Esophagus muscularis mucosa (tissue), 4 donors: ENCODE data around the gene TAPT1. TPM values are rescaled to one million over a fixed set of nuclear protein-coding genes. Genes with fewer than 3 reads are reported as not detected.

Experiments
- DNase-seq: peaks from one replicate; pipeline ENCODE4 v3.0.0-alpha.2; 2017; ENCODE audit errors: extremely low spot score
- H3K27ac ChIP-seq, 4 donors: fragments of 200-600 bp; sonication (generic); replicated peaks in 1 of 4; 1 replicate in 3 of 4; 2 replicates in 1 of 4; pipeline ENCODE4 v1.5.1; 2016 to 2019; ENCODE audit warnings: mild to moderate bottlenecking in 1 of 4
- H3K27me3 ChIP-seq, 4 donors: fragments of 200-600 bp; sonication (generic); one replicate each; pipeline versions ENCODE4 v1.5.1 to v1.6.0; 2016 to 2019
- H3K36me3 ChIP-seq, 4 donors: fragments of 200-600 bp; sonication (generic); one replicate each; pipeline ENCODE4 v1.5.1; 2016 to 2019
- H3K4me1 ChIP-seq, 4 donors: fragments of 200-600 bp; sonication (generic); one replicate each; pipeline ENCODE4 v1.5.1; 2016 to 2019
- H3K4me3 ChIP-seq, 4 donors: fragments of 200-600 bp; sonication (generic); 1 replicate in 2 of 4; 2 replicates in 2 of 4; pipeline ENCODE4 v1.5.1; 2016 to 2019; ENCODE audit warnings: mild to moderate bottlenecking in 4 of 4, moderate library complexity in 1 of 4
- H3K9me3 ChIP-seq, 4 donors: fragments of 200-600 bp; sonication (generic); 1 replicate in 3 of 4; 2 replicates in 1 of 4; pipeline ENCODE4 v1.5.1; 2016 to 2019
- EP300 ChIP-seq: sonication (generic); formaldehyde crosslinking; IDR thresholded peaks from one replicate; pipeline ENCODE4 v1.6.1; 2017; ENCODE audit warnings: antibody characterized with exemption
- POLR2A ChIP-seq: fragments of 450-650 bp; IDR thresholded peaks from one replicate; pipeline ENCODE4 v1.6.1; 2017; ENCODE audit warnings: antibody characterized with exemption, moderate library complexity, mild to moderate bottlenecking, low read depth
- POLR2AphosphoS5 ChIP-seq, 2 donors: sonication (generic); formaldehyde crosslinking; IDR thresholded peaks; one replicate each; pipeline ENCODE4 v1.6.1; 2017; ENCODE audit warnings: antibody characterized with exemption in 2 of 2
- WGBS: methylation state at CpG from one replicate; pipeline ENCODE4 v1.1.5; 2018; 5-methylcytosine and 5-hydroxymethylcytosine counted together
- intact Hi-C: fragments of 100-400 bp; cut with DNase I; formaldehyde crosslinking; loops from one replicate; pipeline ENCODE4 v1.15.1; 2023
- total RNA-seq, 4 donors: library from RNA; depleted of rRNA; stranded (reverse); fragments of >200 nt; gene quantifications; one replicate each; pipeline versions ENCODE4 v1.1.0 to v1.2.1, GENCODE V29; 2016
- TF ChIP-seq, protein P1 (sequence below), 3 experiments: fragments of 200-600 bp in 2 of 3; fragments of 450-650 bp in 1 of 3; sonication (generic) in 2 of 3; IDR thresholded peaks; one replicate each; pipeline ENCODE4 v1.5.1; 2017 to 2019; ENCODE audit warnings: antibody characterized with exemption in 3 of 3, mild to moderate bottlenecking in 2 of 3, moderate library complexity in 1 of 3

Gene TAPT1
- total RNA-seq, 4 donors from 2014 or later = 18.1 to 27.4 (median 21.6) TPM

DNA sequence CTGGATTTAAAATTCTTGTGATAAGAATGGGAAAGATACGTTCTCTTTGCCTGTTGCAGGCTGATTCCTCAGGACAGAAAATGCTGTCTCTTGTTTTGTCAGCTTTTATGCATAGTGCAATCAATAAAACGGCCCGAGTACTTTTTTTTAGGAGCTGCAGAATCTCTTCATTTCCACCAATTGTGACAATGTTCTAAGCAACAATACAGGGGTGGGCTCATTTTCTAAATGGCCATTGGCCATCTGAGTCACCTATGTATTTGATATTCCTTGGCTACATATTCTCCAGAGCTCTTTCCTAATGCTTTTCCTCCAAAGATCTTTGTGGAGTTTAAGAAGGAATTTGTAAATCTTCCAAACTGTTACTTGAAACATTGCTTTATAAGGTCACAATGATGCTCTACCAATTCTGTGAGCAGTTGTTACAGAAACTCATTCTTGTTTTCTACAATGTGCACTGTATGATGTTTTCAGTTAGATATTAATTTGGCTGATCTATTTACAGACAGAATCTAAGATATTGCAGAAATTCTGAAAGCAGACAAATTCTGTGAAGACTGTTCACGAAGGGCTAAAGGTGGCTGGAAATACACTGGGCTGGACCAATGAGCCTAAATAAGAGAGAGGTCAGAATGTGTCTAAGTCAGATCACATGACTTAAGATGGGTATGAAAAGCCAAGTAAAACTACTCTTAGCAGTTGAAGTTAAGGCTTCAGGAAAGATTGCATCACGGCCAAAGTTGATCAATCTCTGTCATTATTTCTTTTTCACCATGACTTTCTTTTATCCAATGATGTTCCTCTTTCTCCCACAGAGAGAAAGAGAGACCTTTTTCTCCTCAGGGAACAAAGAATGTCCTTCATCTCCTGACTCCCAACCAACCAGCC is 33.4 kb downstream of the TAPT1 start:
- H3K27ac ChIP-seq = peak overlapping the region in 2 of 4 donors; percentile 26 to 37
- peaks cover 11 to 35% (median 27%) of the 10 kb centered on the region in 4 donors for H3K36me3 ChIP-seq
- intact Hi-C loops = no loop called here
- no peak for DNase-seq
- no peak overlapping the region for H3K4me3 ChIP-seq
- H3K27me3 ChIP-seq = no peaks in the 10 kb centered on the region
- WGBS = 49% methylated on average over 5 of the region's 5 CpGs
- TF ChIP-seq POLR2A (no peak), EP300 (no peak)
- TF ChIP-seq, protein P1, sequence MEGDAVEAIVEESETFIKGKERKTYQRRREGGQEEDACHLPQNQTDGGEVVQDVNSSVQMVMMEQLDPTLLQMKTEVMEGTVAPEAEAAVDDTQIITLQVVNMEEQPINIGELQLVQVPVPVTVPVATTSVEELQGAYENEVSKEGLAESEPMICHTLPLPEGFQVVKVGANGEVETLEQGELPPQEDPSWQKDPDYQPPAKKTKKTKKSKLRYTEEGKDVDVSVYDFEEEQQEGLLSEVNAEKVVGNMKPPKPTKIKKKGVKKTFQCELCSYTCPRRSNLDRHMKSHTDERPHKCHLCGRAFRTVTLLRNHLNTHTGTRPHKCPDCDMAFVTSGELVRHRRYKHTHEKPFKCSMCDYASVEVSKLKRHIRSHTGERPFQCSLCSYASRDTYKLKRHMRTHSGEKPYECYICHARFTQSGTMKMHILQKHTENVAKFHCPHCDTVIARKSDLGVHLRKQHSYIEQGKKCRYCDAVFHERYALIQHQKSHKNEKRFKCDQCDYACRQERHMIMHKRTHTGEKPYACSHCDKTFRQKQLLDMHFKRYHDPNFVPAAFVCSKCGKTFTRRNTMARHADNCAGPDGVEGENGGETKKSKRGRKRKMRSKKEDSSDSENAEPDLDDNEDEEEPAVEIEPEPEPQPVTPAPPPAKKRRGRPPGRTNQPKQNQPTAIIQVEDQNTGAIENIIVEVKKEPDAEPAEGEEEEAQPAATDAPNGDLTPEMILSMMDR (IDR thresholded peaks at IDR 0.05) = no peak
- H3K4me1 ChIP-seq = peaks cover 34 to 49% (median 47%) of the 10 kb centered on the region in 4 donors
- H3K9me3 ChIP-seq = no peaks in the 10 kb centered on the region

DNA sequence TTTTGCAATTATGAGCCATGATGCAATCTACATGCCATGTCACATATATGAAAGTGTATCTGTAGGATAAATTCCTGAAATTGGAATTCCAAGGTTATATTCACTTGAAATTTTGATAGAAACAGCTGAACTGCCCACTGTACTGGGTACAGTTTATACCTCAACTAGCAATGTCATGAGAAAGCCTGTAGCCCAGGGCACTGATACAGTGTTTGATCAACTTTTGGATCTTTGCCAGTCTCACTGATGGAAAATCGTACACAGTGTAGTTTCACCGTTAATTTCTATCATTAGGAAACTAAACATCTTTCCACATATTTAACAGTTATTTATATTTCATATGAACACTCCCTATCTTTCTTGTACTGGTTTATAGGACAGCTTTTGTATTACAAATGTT is 34.2 kb downstream of the TAPT1 start:
- no peak overlapping the region for H3K27ac ChIP-seq
- peaks cover 29 to 42% (median 39%) of the 10 kb centered on the region in 4 donors for H3K4me1 ChIP-seq
- no peak overlapping the region for H3K4me3 ChIP-seq
- no peak for DNase-seq
- 33% methylated on average over 2 of the region's 2 CpGs for WGBS
- intact Hi-C loops = no loop called here
- peaks cover 11 to 43% (median 31%) of the 10 kb centered on the region in 4 donors for H3K36me3 ChIP-seq
- TF ChIP-seq EP300 = no peak
- no peak for TF ChIP-seq POLR2A
- TF ChIP-seq, protein P1 (IDR thresholded peaks at IDR 0.05) = no peak
- no peak for TF ChIP-seq POLR2AphosphoS5 (IDR thresholded peaks at IDR 0.05)
- no peaks in the 10 kb centered on the region for H3K27me3 ChIP-seq
- H3K9me3 ChIP-seq = no peaks in the 10 kb centered on the region

DNA sequence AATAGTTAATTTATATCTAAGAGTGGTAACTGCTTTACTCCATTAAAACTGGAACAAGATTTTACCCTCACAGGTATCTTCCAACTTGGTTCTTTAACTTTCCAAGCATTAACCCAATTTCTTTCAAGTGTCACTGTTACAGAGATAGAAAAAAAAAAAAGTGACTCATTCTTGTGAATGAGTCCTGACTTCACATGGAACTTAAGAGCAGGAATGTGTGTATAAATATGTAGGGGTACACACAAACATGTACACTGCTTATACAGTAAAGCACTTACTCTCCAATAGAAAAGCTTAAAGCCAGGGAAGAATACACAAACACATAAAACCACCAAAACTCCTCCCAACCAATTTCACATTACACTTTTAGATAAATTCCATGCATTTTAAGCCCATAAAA is 38.8 kb downstream of the TAPT1 start:
- H3K4me3 ChIP-seq = no peak overlapping the region
- DNase-seq = no peak
- H3K9me3 ChIP-seq = no peaks in the 10 kb centered on the region
- H3K4me1 ChIP-seq = peaks cover 3 to 9% (median 7%) of the 10 kb centered on the region in 4 donors
- no peak for TF ChIP-seq EP300
- no peak for TF ChIP-seq POLR2AphosphoS5 (IDR thresholded peaks at IDR 0.05)
- no peak for TF ChIP-seq POLR2A
- TF ChIP-seq, protein P1 (IDR thresholded peaks at IDR 0.05) = no peak
- no peak overlapping the region for H3K27ac ChIP-seq
- H3K27me3 ChIP-seq = no peaks in the 10 kb centered on the region
- H3K36me3 ChIP-seq = peaks cover 16 to 72% (median 51%) of the 10 kb centered on the region in 4 donors
- intact Hi-C loops = no loop called here

GRCh38 chr4:16186986-16187385 is 39.3 kb downstream of the TAPT1 start:
- intact Hi-C loops = no loop called here
- Histone ChIP-seq H3K27ac (no peak overlapping the region), H3K36me3 (peaks cover 16 to 72% (median 51%) of the 10 kb centered on the region in 4 donors), H3K4me3 (no peak overlapping the region), H3K27me3 (no peaks in the 10 kb centered on the region), H3K4me1 (peaks cover 0 to 5% (median 3%) of the 10 kb centered on the region in 4 donors), H3K9me3 (no peaks in the 10 kb centered on the region)
- DNase-seq = no peak
- TF ChIP-seq POLR2A = no peak
- TF ChIP-seq, protein P1 (IDR thresholded peaks at IDR 0.05) = no peak
- TF ChIP-seq POLR2AphosphoS5 (IDR thresholded peaks at IDR 0.05) = no peak
- TF ChIP-seq EP300 = no peak
- WGBS = 88% methylated on average over 1 of the region's 1 CpG
